ENCODE results near the gene PSMB10.
A peak's percentile ranks its signal among the peaks of the same experiment; 100 is the strongest.

The PSMB10 gene

DNA sequence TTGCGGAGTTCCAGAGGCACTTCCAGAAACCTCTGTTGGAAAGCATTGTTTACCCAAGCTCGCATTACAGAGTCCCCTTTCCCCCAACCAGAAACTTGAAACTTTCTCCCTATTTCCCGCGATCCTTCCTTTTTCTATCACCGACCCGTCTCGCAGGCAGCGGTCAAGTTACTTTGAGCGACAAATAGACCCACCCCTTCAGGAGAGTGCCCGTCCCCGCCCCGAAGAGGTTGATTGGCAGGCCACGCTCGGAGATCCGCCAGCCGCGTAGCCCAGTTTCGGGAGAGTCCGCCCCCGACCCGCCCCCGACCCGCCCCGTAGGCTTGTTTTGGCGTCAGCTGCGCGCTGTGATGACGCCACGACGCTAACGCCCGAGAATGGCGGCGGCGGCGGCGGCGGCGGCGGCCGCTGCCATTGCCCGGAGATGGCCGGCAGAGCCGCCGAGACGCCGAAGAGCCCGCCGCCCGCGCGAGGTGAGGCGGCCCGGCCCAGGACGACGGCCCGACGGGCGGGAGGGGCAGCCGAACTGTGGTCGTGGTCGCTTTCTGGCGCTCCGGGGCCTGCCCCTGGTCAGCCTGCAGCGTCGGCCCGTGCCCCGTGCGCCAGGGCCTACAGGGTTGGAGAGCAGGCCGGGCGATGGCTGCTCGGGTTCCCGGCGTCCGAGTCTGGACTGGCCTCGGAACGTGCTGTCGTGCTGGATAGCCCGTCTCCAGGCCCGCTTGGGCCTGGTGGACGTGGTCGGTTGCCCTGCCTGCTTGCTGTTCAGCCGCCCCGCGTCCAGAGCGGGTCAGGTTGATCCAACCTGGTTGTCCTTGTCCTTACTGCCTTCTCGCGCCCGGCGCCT, 43.5 kb downstream of the PSMB10 start, which contains the start of gene PSKH1:
TSS of gene PSKH1 (plus strand) at position 356 of the 844 bp plus-strand sequence. CDS start 15,496 bp downstream, outside the sequence.
- peak; percentile 99 for DNase-seq (ENCODE audit: low read depth, low spot score)

DNA sequence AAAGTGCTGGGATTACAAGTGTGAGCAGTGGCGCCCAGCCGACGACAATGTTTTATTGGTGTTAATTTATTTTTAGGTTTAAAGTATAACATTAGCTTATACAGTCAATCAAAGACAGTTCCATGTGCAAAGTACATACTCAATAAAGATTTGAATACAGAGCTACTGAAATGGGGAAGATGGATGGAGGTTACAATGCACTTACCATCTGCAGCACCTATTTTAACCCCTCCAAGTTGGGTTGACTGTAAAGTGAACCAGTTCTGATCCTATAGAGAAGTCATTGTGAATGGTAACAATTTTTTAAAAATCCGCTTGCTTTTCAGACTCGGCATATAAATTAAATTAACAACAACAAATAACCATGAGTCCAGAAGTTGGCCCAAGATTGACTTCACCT, 44.3 kb downstream of the PSMB10 start:
- DNase-seq (ENCODE audit: low read depth, low spot score): no peak

DNA sequence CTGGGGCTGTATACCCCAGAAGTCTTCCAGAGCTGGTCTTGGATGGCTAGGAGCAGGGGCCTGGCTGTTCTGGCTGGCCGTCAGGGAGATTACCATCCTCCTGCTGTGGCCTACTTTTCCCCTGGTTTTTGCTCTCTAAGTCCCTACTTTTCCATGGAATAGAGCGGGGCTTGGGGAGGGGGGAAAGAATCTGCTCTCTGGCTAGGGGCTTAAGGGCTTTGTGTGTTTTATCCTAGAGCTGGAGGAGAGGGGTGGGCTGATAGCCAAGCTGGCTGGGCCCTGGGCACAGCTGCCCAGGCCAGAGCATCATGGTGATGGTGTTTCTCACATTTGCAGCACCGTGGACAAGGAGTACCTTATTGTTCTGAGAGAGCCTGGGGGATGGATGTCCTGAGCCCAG, 48.3 kb downstream of the PSMB10 start:
- DNase-seq (ENCODE audit: low read depth, low spot score): no peak

DNA sequence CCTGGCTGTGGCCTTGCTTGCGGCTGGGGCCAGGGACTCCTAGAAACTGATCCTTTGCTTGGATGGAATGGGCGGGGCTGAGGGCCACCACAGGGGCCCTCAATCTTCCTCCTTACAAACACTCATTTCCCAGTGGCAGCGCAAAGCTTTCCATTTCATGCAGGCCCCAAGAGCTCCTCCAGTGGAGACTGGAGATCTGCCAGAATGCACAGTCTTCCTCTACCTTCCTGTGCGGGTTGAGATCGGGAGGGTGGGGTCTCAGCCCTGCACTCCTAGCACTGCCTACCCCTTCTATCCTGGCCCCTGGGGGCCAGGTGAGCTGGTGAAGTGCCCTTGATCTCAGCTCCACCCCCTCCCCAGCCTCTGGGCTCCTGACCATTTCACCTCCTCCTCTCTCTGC, 50.3 kb downstream of the PSMB10 start:
- no peak for DNase-seq (ENCODE audit: low read depth, low spot score)

DNA sequence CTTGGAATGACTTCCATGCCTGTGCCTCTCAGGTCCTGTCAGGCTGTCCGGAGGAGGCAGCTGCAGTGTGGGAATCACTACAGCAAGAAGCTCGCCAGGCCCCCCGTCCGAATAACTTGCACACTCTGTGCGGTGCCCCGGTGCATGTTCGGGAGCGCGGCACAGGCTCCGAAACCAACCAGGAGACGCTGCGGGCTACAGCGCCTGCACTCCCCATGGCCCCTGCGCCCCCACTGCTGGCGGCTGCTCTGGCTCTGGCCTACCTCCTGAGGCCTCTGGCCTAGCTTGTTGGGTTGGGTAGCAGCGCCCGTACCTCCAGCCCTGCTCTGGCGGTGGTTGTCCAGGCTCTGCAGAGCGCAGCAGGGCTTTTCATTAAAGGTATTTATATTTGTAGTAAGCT, 50.7 kb downstream of the PSMB10 start:
- no peak for DNase-seq (ENCODE audit: low read depth, low spot score)

DNA sequence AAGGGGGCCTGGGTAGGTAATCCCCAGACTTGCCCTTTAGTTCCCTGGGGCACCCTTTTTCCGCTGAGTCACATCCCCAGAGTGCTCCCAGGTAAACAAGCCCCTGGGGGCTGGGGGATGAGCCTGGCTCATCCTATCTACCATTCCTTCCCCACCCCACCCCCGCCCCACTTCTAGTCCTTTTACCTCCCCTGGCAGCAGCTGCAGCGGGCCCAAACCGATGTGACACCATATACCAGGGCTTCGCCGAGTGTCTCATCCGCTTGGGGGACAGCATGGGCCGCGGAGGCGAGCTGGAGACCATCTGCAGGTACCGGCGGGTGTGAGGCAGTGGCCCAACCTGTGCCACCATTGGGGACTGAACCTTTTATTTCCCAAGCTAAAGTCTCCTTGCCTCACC, 51.1 kb downstream of the PSMB10 start:
- no peak for DNase-seq (ENCODE audit: low read depth, low spot score)

DNA sequence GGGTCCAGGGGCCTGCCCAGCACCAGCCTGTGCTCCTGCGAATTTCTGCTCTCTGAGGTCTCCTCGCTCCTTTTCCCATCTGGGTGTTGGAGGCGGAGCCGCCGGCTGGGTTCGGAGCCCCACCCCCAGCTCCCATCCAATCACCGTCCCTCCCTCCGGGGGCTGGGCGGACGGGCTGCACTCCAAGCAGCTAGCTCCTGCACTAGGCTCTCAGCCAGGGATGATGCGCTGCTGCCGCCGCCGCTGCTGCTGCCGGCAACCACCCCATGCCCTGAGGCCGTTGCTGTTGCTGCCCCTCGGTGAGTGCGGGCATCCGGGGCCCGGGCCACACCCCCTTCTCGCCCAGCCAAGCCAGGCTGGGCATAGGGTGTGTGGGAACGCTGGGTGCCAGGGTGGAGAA, 52.0 kb downstream of the PSMB10 start, which contains the start of gene NRN1L:
TSS of gene NRN1L (plus strand) at position 202 of the 400 bp plus-strand sequence. CDS start at position 221, 19 bp downstream.
- peak; percentile 95 for DNase-seq (ENCODE audit: low read depth, low spot score)
